CD4-positive, alpha-beta T cell treated with Interleukin-12 subunit alpha and Interleukin-12 subunit beta, for 1 hour (primary cell): ENCODE data around the gene TMIGD1.

Source experiments
- DNase-seq: peaks from one replicate; pipeline ENCODE4 v3.0.0-alpha.2; 2020

The TMIGD1 gene

GRCh38 chr17:30333503-30334360 lies at the start of gene TMIGD1:
Gene TMIGD1, minus strand, starts transcription at chr17:30334057. Its CDS starts 1,924 bp downstream, at chr17:30332133.
- DNase-seq: no peak

- no peak for DNase-seq
These were observed 48.5 kb upstream of the TMIGD1 start for GRCh38 chr17:30382345-30382744.

DNA sequence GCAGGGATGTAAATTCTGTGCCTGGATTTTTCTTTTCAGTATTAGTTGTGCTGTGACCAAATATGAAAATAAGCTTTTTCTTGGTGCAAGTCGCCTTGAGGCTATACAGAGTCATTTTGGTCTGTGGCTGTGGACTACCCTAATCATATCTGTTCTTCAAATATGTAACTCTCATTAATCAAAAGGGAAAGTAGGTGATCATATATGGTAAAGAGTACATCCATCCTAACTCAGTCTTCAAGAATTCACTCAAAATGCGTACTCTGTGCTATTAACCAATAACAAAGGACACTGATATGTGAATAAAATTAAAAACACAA lies 47.4 kb upstream of the TMIGD1 start:
- DNase-seq: no peak

GRCh38 chr17:30380643-30381339 lies 46.9 kb upstream of the TMIGD1 start:
- no peak for DNase-seq

DNA sequence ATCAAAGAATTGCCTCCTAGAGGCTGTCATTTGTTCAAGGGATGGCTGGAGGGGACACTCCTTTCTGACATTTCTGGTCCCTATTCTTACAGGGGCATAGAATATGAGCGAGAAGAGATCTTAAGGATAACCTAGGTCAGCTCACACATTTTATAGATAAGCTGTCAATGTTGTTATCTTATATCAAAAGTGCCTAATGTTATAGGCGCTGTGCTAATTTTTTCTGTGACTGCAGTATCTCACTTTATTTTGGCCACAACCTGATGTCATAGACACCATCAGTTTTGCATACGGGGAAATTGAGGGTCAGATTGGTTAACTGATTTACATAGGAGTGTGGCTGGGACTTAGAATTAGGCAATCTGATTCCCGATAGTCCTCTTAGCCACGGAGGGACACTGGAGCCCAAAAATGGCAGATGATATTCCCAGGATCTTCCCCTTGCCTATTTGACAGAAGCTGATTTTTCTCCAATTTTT lies 46.1 kb upstream of the TMIGD1 start:
- peak; percentile 15 for DNase-seq

DNA sequence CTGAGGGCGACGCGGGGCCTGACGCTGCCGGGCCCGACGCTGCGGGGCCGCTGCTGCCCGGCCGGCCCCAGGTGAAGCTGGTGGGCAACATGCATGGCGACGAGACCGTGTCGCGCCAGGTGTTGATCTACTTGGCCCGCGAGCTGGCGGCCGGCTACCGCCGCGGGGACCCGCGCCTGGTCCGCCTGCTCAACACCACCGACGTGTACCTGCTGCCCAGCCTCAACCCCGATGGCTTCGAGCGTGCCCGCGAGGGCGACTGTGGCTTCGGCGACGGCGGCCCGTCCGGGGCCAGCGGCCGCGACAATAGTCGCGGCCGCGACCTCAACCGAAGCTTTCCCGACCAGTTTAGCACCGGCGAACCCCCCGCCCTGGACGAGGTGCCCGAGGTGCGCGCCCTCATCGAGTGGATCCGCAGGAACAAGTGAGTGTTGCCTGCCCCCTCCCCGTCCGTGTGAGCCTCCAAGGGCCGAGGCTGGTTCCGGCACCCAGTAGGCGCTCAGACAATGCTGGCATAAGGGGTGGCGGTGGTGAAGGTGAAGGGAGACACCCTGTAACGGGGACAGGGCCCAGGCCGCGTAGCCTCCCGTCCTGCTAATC lies 45.5 kb upstream of the TMIGD1 start:
- peak; percentile 34 for DNase-seq

GRCh38 chr17:30378825-30379302 lies 45.0 kb upstream of the TMIGD1 start, which contains the start of gene CPD:
Gene CPD, plus strand, starts transcription at chr17:30378927. Its CDS starts 54 bp downstream, at chr17:30378981.
- peak; percentile 96 for DNase-seq

DNA sequence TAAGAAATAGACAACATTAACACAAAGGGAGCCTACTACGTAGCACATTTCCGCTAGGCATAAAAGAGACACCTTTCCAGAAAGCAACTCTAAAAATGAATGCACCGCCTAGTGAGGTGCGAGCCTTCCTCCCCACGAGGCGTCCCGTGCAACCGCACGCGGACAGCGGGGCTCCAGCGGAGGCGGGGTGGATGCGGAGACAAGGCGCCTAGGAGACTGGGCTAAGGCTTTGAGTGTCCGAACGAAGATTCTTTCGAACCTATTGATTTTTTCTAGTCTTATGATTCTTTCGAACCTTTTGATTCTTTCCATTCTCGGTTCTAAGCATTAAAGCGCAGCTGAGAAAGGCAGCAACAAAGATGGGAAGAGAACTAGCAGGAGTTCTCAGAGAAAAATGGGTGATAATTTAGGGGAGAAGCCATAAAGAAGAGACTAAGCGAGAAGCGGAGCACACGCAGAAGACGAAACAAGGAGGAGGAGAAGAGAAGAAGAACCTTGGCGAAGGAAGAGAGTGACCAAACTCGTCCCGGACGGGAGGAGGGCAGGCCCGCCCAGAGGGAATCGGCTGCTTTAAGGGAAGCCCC lies 44.5 kb upstream of the TMIGD1 start:
- DNase-seq: peak; percentile 73

GRCh38 chr17:30377574-30378240 lies 43.9 kb upstream of the TMIGD1 start:
- no peak for DNase-seq

GRCh38 chr17:30376621-30377452 lies 43.0 kb upstream of the TMIGD1 start:
- no peak for DNase-seq

DNA sequence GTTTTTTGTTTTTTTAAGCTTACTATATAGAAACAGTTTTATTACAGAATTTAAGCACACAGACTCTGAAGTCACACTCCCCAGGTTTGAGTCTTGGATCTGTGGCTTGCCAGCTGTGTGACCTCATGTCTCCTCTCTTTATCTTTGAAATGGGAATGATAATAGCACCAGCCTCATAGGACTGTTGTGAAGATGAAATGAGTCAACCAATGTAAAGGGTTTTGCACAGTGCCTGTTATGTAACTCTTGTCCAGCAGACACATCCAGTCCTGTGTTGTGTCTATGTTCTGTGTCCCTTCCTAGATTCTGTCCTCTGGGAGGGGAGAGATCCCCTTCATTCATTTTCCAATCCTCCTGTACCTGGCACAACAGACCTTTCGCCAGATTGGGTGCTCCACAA lies 41.8 kb upstream of the TMIGD1 start:
- no peak for DNase-seq

GRCh38 chr17:30372755-30373154 lies 38.9 kb upstream of the TMIGD1 start:
- no peak for DNase-seq

- DNase-seq: no peak
These were observed 36.1 kb upstream of the TMIGD1 start for GRCh38 chr17:30369995-30370394.

DNA sequence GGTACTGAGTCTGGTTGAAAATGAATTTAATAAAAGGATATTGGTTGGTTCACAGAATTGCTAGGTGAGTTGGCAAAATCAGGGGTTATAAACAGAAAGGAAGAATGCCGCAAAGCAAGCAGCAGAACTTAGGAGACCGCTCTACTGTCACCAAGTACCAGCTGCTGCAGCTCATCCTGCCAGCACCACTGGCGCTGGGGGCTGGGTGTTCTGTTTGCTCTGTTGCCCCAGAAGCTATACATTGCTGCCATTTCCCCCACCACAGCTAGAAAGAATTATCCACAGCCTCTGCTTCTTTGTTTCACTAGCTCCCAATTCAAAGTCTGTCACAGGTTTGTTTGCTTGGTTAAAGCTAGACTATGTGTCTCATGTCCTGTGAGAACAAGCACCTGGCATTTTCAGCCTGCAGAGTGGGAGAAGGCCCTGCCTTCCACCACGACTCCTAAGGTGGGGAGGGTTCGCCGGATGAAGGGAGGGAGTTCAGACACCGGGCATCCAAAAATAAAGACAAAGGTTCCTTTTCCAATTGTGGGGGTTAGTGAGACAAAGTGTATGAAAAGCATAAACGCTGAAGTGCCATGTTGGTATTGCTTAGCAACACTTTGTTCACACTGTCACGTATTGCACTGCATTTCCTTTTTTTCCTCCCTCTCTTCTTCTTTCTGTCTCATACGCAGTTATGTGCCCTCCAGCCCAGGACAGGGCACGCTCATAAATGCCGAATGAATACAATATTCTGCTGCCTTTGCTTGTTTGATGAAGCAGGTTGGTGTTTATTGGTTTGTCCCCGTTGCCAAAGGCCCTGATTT lies 35.3 kb upstream of the TMIGD1 start:
- no peak for DNase-seq

DNA sequence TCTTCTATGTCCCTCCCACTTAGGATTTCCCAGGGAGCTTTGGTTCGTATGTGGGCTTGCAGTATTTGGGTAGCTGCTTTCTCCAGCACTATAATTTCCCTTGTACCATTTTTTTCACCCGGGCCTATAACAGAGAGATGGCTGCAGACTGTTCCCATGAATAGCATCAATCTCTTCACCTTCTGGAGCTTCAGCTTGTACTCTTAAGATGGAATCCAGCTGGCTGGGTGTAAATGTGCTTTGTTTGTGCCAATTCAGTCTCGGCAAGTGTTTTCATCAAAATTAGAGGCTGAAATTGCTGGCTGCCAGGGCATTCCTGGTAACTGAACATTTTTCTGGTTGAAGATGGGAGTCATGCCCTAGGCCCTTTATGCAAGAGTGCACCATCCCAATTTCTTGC lies 32.7 kb upstream of the TMIGD1 start:
- DNase-seq: no peak

GRCh38 chr17:30363715-30364202 lies 29.9 kb upstream of the TMIGD1 start:
- peak; percentile 79 for DNase-seq

GRCh38 chr17:30361766-30362279 lies 28.0 kb upstream of the TMIGD1 start:
- DNase-seq: no peak

GRCh38 chr17:30360086-30360808 lies 26.4 kb upstream of the TMIGD1 start:
- DNase-seq: no peak

DNA sequence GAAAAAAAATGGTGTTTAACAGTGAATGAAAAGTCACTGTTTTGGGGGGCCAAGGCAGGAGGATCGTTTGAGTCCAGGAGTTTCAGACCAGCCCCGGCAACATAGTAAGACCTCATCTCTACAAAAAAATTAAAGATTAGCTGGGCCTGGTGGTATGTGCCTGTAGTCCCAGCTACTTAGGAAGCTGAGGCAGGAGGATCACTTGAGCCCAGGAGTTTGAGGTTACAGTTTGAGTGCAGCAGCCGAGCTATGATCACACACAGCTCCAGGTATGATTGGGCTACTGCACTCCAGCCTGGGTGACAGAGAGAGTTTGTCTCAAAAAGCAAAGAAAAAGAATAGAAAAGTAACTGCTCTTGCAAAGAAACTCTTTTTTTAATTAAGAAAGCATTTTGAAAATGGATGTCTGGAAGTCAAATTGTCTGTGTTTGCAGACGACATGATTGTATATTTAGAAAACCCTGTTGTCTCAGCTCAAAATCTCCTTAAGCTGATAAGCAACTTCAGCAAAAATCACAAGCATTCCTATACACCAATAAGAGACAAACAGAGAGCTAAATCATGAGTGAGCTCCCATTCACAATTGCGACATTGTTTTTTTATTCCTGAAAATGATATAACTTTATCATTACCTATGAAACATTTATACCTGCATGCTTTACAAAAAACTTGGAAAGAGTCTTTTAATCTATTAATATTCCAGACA lies 24.4 kb upstream of the TMIGD1 start:
- no peak for DNase-seq
